ENCODE data around the gene TKT.

- TF ChIP-seq GATA3 (IDR thresholded peaks at IDR 0.05; ENCODE audit: low read depth, low read length) (no peak), GATA2 (IDR thresholded peaks at IDR 0.05; ENCODE audit: low read depth, low read length) (no peak)
Measured at GRCh38 chr3:53230789-53231188, 25.0 kb downstream of the TKT start.

Data from SH-SY5Y (cell line).